ENCODE results near the gene ST13. TPM values are rescaled to one million over a fixed set of nuclear protein-coding genes. Genes with fewer than 3 reads are reported as not detected.

ST13 gene
- total RNA-seq, 1 experiment from 2014 or later, result 301 TPM

DNA sequence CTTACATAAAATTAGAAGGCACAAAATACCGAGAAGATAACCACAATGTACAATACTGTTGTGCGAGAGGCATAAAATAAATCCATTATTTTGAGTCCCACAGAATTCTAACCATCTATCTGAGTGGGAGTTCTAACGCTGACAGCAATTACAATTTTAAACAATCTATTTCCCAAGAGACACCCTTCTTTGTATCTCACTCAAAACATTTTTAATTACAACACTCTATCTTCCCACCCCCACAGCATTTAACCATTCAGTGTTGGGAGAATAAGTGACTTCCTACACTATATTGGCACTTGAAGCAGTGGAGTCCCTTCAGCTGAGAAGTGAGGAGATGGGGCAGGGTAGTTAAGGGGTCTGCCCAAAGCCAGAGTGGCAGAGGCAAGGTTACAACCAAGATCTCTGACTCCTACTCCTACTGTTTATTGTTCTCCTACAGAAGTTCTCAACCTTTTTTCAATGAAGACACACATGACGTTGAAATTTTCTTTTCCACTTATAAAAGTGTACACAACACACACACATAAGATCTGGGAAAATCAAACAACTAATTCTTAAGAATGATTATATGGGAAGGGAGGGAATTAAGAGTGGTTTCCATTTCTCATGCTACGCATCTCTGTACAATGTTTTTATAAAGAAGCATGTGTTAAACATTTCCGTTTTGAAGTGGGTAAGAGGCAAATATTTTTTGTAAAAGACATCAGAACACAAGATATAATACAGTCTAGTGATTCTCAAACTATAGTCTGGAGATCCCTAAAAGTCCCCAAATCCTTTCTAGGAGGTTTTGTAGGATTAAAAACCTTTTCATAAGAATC, 48.2 kb downstream of the ST13 start (continued):
- TF ChIP-seq, protein P1, sequence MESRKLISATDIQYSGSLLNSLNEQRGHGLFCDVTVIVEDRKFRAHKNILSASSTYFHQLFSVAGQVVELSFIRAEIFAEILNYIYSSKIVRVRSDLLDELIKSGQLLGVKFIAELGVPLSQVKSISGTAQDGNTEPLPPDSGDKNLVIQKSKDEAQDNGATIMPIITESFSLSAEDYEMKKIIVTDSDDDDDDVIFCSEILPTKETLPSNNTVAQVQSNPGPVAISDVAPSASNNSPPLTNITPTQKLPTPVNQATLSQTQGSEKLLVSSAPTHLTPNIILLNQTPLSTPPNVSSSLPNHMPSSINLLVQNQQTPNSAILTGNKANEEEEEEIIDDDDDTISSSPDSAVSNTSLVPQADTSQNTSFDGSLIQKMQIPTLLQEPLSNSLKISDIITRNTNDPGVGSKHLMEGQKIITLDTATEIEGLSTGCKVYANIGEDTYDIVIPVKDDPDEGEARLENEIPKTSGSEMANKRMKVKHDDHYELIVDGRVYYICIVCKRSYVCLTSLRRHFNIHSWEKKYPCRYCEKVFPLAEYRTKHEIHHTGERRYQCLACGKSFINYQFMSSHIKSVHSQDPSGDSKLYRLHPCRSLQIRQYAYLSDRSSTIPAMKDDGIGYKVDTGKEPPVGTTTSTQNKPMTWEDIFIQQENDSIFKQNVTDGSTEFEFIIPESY (IDR thresholded peaks at IDR 0.05; ENCODE audit: extremely low read depth, insufficient replicate concordance, low read length), result no peak
- TF ChIP-seq ELF1 (IDR thresholded peaks at IDR 0.05; ENCODE audit: borderline replicate concordance, low read depth), result no peak
- no peak for TF ChIP-seq POLR2A (IDR thresholded peaks at IDR 0.05; ENCODE audit: borderline replicate concordance, extremely low read depth, insufficient read depth, insufficient read length)
- TF ChIP-seq JUND (IDR thresholded peaks at IDR 0.05), result no peak
- no peak for TF ChIP-seq TCF7L2 (IDR thresholded peaks at IDR 0.05; ENCODE audit: borderline replicate concordance, extremely low read depth, insufficient read depth, insufficient read length)
- TF ChIP-seq RAD21 (IDR thresholded peaks at IDR 0.05; ENCODE audit: low read depth), result no peak

DNA sequence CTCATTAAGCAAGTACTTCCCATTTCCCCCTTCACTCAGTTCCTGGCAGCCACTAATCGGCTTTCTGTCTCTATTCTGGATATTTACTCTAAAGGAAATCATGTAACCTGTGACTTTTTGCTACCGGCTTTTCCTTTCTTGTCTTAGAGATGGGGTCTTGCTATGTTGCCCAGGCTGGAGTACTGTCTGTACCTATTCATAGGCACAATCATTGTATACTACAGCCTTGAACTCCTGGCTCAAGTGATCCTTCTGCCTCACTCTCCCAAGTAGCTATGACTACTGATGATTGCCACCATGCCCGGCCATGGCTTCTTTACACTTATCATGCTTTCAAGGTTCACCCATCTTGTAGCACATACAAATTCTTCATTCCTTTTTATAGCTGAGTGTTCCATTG, 49.7 kb downstream of the ST13 start:
- Histone ChIP-seq H3K9me3 (ENCODE audit: control insufficient read depth in 1 of 2, insufficient read depth in 1 of 2, low read depth in 1 of 2, low read length in 2 of 2) (no peaks in the 10 kb centered on the region), H4K20me1 (ENCODE audit: insufficient read depth) (no peaks in the 10 kb centered on the region), H3K9me2 (ENCODE audit: insufficient read depth) (no peaks in the 10 kb centered on the region), H3K4me3 (replicated peaks in 1 of 2; ENCODE audit: low read depth in 1 of 2, low read length in 2 of 2) (no peak overlapping the region), H3K27me3 (ENCODE audit: insufficient read depth, low read length) (no peaks in the 10 kb centered on the region), H3K79me2 (ENCODE audit: insufficient read depth, low read length) (peaks cover 56% of the 10 kb centered on the region), H3K36me3 (ENCODE audit: control insufficient read depth in 1 of 2, insufficient read depth in 2 of 2, low read length in 2 of 2) (no peaks in the 10 kb centered on the region), H3K4me2 (ENCODE audit: low read length) (no peak overlapping the region), H3K27ac (ENCODE audit: low read depth, low read length) (no peak overlapping the region), H3K4me1 (ENCODE audit: control insufficient read depth in 1 of 2, insufficient read depth in 2 of 2, low read length in 2 of 2) (no peaks in the 10 kb centered on the region), H3K9ac (ENCODE audit: low read length) (no peak overlapping the region), H2AFZ (ENCODE audit: low read depth, low read length, poor library complexity, severe bottlenecking) (no peak overlapping the region)
- no peak for DNase-seq (ENCODE audit: low read depth, low spot score)
- POLR2A ChIA-PET, result no interaction called here
- RAD21 ChIA-PET (ENCODE audit: low non-redundant PET in 1 of 2, low total read pairs in 2 of 2, uncharacterized antibody in 2 of 2, unreplicated experiment in 2 of 2), result no interaction called here
- CTCF ChIA-PET, result no interaction called here
- BruUV-seq (replicated peaks), result no TSS peak
- no peak for ATAC-seq
- intact Hi-C loops (cut with micrococcal nuclease), result no loop called here
- TF ChIP-seq CEBPB (IDR thresholded peaks at IDR 0.05; ENCODE audit: low read depth), result no peak
- TF ChIP-seq CBX3 (IDR thresholded peaks at IDR 0.05; ENCODE audit: low read depth), result no peak
- TF ChIP-seq RAD21 (IDR thresholded peaks at IDR 0.05; ENCODE audit: low read depth), result no peak
- TF ChIP-seq, protein P2, sequence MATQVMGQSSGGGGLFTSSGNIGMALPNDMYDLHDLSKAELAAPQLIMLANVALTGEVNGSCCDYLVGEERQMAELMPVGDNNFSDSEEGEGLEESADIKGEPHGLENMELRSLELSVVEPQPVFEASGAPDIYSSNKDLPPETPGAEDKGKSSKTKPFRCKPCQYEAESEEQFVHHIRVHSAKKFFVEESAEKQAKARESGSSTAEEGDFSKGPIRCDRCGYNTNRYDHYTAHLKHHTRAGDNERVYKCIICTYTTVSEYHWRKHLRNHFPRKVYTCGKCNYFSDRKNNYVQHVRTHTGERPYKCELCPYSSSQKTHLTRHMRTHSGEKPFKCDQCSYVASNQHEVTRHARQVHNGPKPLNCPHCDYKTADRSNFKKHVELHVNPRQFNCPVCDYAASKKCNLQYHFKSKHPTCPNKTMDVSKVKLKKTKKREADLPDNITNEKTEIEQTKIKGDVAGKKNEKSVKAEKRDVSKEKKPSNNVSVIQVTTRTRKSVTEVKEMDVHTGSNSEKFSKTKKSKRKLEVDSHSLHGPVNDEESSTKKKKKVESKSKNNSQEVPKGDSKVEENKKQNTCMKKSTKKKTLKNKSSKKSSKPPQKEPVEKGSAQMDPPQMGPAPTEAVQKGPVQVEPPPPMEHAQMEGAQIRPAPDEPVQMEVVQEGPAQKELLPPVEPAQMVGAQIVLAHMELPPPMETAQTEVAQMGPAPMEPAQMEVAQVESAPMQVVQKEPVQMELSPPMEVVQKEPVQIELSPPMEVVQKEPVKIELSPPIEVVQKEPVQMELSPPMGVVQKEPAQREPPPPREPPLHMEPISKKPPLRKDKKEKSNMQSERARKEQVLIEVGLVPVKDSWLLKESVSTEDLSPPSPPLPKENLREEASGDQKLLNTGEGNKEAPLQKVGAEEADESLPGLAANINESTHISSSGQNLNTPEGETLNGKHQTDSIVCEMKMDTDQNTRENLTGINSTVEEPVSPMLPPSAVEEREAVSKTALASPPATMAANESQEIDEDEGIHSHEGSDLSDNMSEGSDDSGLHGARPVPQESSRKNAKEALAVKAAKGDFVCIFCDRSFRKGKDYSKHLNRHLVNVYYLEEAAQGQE (IDR thresholded peaks at IDR 0.05; ENCODE audit: low read depth), result no peak
- no peak for TF ChIP-seq EGR1 (IDR thresholded peaks at IDR 0.05; ENCODE audit: low read depth)
- TF ChIP-seq YY1 (IDR thresholded peaks at IDR 0.05; ENCODE audit: extremely low read depth, insufficient replicate concordance, low read depth, low read length), result no peak
- TF ChIP-seq EZH2 (IDR thresholded peaks at IDR 0.05), result no peak
- no peak for TF ChIP-seq ZFX (IDR thresholded peaks at IDR 0.05)
- no peak for TF ChIP-seq POLR2AphosphoS5 (IDR thresholded peaks at IDR 0.05; ENCODE audit: low read depth, low read length)
- TF ChIP-seq SRF (IDR thresholded peaks at IDR 0.05; ENCODE audit: low read depth), result no peak
- no peak for TF ChIP-seq TCF7L2 (IDR thresholded peaks at IDR 0.05; ENCODE audit: borderline replicate concordance, extremely low read depth, insufficient read depth, insufficient read length)
- no peak for TF ChIP-seq JUND (IDR thresholded peaks at IDR 0.05)
- TF ChIP-seq SIN3A (IDR thresholded peaks at IDR 0.05; ENCODE audit: low read depth), result no peak
- TF ChIP-seq POLR2A (IDR thresholded peaks at IDR 0.05; ENCODE audit: borderline replicate concordance, extremely low read depth, insufficient read depth, insufficient read length), result no peak
- TF ChIP-seq, protein P3, sequence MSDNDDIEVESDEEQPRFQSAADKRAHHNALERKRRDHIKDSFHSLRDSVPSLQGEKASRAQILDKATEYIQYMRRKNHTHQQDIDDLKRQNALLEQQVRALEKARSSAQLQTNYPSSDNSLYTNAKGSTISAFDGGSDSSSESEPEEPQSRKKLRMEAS (IDR thresholded peaks at IDR 0.05), result no peak
- TF ChIP-seq, protein P4, sequence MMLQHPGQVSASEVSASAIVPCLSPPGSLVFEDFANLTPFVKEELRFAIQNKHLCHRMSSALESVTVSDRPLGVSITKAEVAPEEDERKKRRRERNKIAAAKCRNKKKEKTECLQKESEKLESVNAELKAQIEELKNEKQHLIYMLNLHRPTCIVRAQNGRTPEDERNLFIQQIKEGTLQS (IDR thresholded peaks at IDR 0.05), result no peak

Data from HCT116 (cell line).